ENCODE measurements around the gene BRMS1L. TPM values are rescaled to one million over a fixed set of nuclear protein-coding genes. Genes with fewer than 3 reads are reported as not detected.

Gene BRMS1L
- polyA plus RNA-seq, 1 donor (not counting 4 experiments of a cell fraction or from before 2014, with no cell fraction given), result 12.0 TPM

GRCh38 chr14:35879654-35880249 lies 53.6 kb downstream of the BRMS1L start:
- peaks cover 24% of the 10 kb centered on the region for H3K4me1 ChIP-seq (ENCODE audit: control insufficient read depth, extremely low read depth, insufficient read depth, low read length)
- no peak overlapping the region for H3K27ac ChIP-seq (ENCODE audit: control insufficient read depth, insufficient read depth, low read length)
- no peaks in the 10 kb centered on the region for H3K9me3 ChIP-seq (ENCODE audit: control insufficient read depth, low read depth, low read length)
- H3K79me2 ChIP-seq (ENCODE audit: control insufficient read depth, insufficient read depth, low read length), result no peaks in the 10 kb centered on the region
- DNase-seq (ENCODE audit: low read depth, low spot score) (no peak), FAIRE-seq (no peak)
- H3K36me3 ChIP-seq (ENCODE audit: control insufficient read depth in 2 of 2, extremely low read depth in 1 of 2, insufficient read depth in 2 of 2, low read length in 2 of 2), result no peaks in the 10 kb centered on the region
- no peak overlapping the region for H3K4me2 ChIP-seq (ENCODE audit: control insufficient read depth, extremely low read depth, insufficient read depth, low read depth, low read length)
- dilution Hi-C loops (cut with MboI; ENCODE audit: extremely low pct_ligation_motif_present, low sequenced_read_pairs), result no loop called here
- H3K9me1 ChIP-seq (ENCODE audit: control insufficient read depth, extremely low read depth, insufficient read depth, low read length), result no peaks in the 10 kb centered on the region
- H3K27me3 ChIP-seq (ENCODE audit: control insufficient read depth, extremely low read depth, insufficient read depth, low read length), result no peaks in the 10 kb centered on the region
- no peak overlapping the region for H3K4me3 ChIP-seq (ENCODE audit: control insufficient read depth in 2 of 3, extremely low read depth in 1 of 3, insufficient read depth in 2 of 3, low read depth in 1 of 3, low read length in 3 of 3)
- no peak overlapping the region for H3K9ac ChIP-seq (ENCODE audit: control insufficient read depth, extremely low read depth, insufficient read depth, low read length)
- TF ChIP-seq CTCF (optimal IDR thresholded peaks at IDR 0.05 in 1 of 3, IDR thresholded peaks at IDR 0.05 in 1 of 3, conservative IDR thresholded peaks at IDR 0.05 in 1 of 3; ENCODE audit: extremely low read depth in 1 of 3, insufficient read depth in 2 of 3, low read length in 3 of 3), result peak in 1 of 3 experiments; percentile 32
- TF ChIP-seq EZH2 (IDR thresholded peaks at IDR 0.05; ENCODE audit: low read length), result no peak
- H4K20me1 ChIP-seq (ENCODE audit: control insufficient read depth, extremely low read depth, insufficient read depth, low read length), result no peaks in the 10 kb centered on the region
- H2AFZ ChIP-seq (ENCODE audit: control insufficient read depth, low read length), result no peak overlapping the region

DNA sequence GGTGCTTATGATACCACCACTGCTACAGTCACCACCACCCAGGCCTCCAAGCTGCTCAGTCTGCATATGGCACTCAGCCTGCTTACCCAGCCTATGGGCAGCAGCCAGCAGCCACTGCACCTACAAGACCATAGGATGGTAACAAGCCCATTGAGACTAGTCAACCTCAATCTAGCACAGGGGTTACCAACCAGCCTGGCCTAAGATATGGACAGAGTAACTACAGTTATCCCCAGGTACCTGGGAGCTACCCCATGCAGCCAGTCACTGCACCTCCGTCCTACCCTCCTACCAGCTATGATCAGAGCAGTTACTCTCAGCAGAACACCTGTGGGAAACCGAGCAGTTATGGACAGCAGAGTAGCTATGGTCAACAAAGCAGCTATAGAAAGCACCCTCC lies 55.1 kb downstream of the BRMS1L start:
- H3K79me2 ChIP-seq (ENCODE audit: control insufficient read depth, insufficient read depth, low read length), result no peaks in the 10 kb centered on the region
- no peak for FAIRE-seq

More for the DNA sequence above, 55.1 kb downstream of the BRMS1L start:
- Histone ChIP-seq H3K9ac (ENCODE audit: control insufficient read depth, extremely low read depth, insufficient read depth, low read length) (no peak overlapping the region), H3K4me3 (ENCODE audit: control insufficient read depth in 2 of 3, extremely low read depth in 1 of 3, insufficient read depth in 2 of 3, low read depth in 1 of 3, low read length in 3 of 3) (no peak overlapping the region), H3K4me1 (ENCODE audit: control insufficient read depth, extremely low read depth, insufficient read depth, low read length) (peaks cover 24% of the 10 kb centered on the region), H3K27me3 (ENCODE audit: control insufficient read depth, extremely low read depth, insufficient read depth, low read length) (no peaks in the 10 kb centered on the region), H3K4me2 (ENCODE audit: control insufficient read depth, extremely low read depth, insufficient read depth, low read depth, low read length) (no peak overlapping the region), H3K9me3 (ENCODE audit: control insufficient read depth, low read depth, low read length) (no peaks in the 10 kb centered on the region), H2AFZ (ENCODE audit: control insufficient read depth, low read length) (no peak overlapping the region), H3K9me1 (ENCODE audit: control insufficient read depth, extremely low read depth, insufficient read depth, low read length) (no peaks in the 10 kb centered on the region), H4K20me1 (ENCODE audit: control insufficient read depth, extremely low read depth, insufficient read depth, low read length) (no peaks in the 10 kb centered on the region), H3K36me3 (ENCODE audit: control insufficient read depth in 2 of 2, extremely low read depth in 1 of 2, insufficient read depth in 2 of 2, low read length in 2 of 2) (no peaks in the 10 kb centered on the region), H3K27ac (ENCODE audit: control insufficient read depth, insufficient read depth, low read length) (no peak overlapping the region)
- dilution Hi-C loops (cut with MboI; ENCODE audit: extremely low pct_ligation_motif_present, low sequenced_read_pairs), result no loop called here
- no peak for DNase-seq (ENCODE audit: low read depth, low spot score)
- TF ChIP-seq EZH2 (IDR thresholded peaks at IDR 0.05; ENCODE audit: low read length) (no peak), CTCF (optimal IDR thresholded peaks at IDR 0.05 in 1 of 3, IDR thresholded peaks at IDR 0.05 in 1 of 3, conservative IDR thresholded peaks at IDR 0.05 in 1 of 3; ENCODE audit: extremely low read depth in 1 of 3, insufficient read depth in 2 of 3, low read length in 3 of 3) (no peak)
